ENCODE measurements around the gene PTPRK. TPM values are rescaled to one million over a fixed set of nuclear protein-coding genes. Genes with fewer than 3 reads are reported as not detected.
A peak's percentile ranks its signal among the peaks of the same experiment; 100 is the strongest.

PTPRK gene
- total RNA-seq, 1 experiment from 2014 or later = 53.8 TPM

GRCh38 chr6:128512296-128512695 is 8.1 kb downstream of the PTPRK start:
- Histone ChIP-seq H3K4me1 (ENCODE audit: insufficient read depth, low read length) (peaks cover 92% of the 10 kb centered on the region), H3K9me2 (replicated peaks; ENCODE audit: low read length) (no peaks in the 10 kb centered on the region), H3K36me3 (ENCODE audit: low read depth, low read length) (no peaks in the 10 kb centered on the region), H3K4me2 (ENCODE audit: low read length) (peak overlapping the region; percentile 86), H3K9ac (ENCODE audit: low read length) (peak overlapping the region; percentile 85), H3K79me2 (ENCODE audit: low read length) (peaks cover 80% of the 10 kb centered on the region), H4K20me1 (ENCODE audit: low read length) (peaks cover 13% of the 10 kb centered on the region), H3K27me3 (ENCODE audit: low read length) (no peaks in the 10 kb centered on the region), H3K27ac (ENCODE audit: low read length) (peak overlapping the region; percentile 99), H3K9me3 (ENCODE audit: low read length) (no peaks in the 10 kb centered on the region), H2AFZ (ENCODE audit: low read length) (no peak overlapping the region), H3K4me3 (ENCODE audit: low read length) (peak overlapping the region; percentile 40), H3F3A (ENCODE audit: low read length, unreplicated experiment) (peaks cover 3% of the 10 kb centered on the region)
- DNase-seq (peak; percentile 63), ATAC-seq (peak; percentile 1; the same call in 1 of the 2 replicates)
- CTCF ChIA-PET = no interaction called here
- TF ChIP-seq CTCF (conservative IDR thresholded peaks at IDR 0.05; ENCODE audit: low read depth, low read length) = no peak
- no peak for TF ChIP-seq EZH2 (IDR thresholded peaks at IDR 0.05; ENCODE audit: low read length, unreplicated experiment)
- no peak for TF ChIP-seq EZH2phosphoT487 (IDR thresholded peaks at IDR 0.05; ENCODE audit: borderline replicate concordance, low read length)
- no TSS peak for BruUV-seq (replicated peaks)
- POLR2A ChIA-PET (ENCODE audit: unreplicated experiment) = interaction anchor here (0.7 kb wide), 1 partner anchor 238 kb away, joined by 3 read pairs; no protein-coding TSS in a partner anchor
- intact Hi-C loops (cut with micrococcal nuclease) = no loop called here

DNA sequence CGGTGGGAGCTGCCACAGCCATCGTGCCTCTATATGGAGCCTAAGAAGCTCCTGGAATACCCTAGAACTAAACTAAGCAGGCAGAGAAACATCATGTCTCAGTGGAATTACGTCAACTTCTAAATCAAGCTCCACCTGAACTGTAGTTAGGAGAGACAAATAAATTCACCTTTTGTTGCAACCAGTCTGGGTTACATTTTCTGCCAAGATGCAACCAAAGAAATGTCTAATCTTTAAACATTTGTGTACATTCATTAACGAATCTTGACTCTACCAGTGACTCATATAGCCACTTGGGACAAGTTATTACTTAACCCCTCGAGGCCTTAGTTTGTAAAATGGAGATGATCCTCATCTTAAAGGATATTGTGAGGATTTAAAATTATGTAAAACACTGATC is 8.9 kb downstream of the PTPRK start:
- Histone ChIP-seq H3K4me3 (ENCODE audit: low read length) (peak overlapping the region; percentile 51), H4K20me1 (ENCODE audit: low read length) (peaks cover 5% of the 10 kb centered on the region; the same call in 1 of the 2 replicates), H3K9me3 (ENCODE audit: low read length) (no peaks in the 10 kb centered on the region), H3K9me2 (replicated peaks; ENCODE audit: low read length) (no peaks in the 10 kb centered on the region), H3K36me3 (ENCODE audit: low read depth, low read length) (no peaks in the 10 kb centered on the region), H2AFZ (ENCODE audit: low read length) (no peak overlapping the region), H3K27me3 (ENCODE audit: low read length) (no peaks in the 10 kb centered on the region), H3K9ac (ENCODE audit: low read length) (peak overlapping the region; percentile 85), H3K4me1 (ENCODE audit: insufficient read depth, low read length) (peaks cover 92% of the 10 kb centered on the region), H3K4me2 (ENCODE audit: low read length) (peak overlapping the region; percentile 86), H3F3A (ENCODE audit: low read length, unreplicated experiment) (peaks cover 3% of the 10 kb centered on the region), H3K79me2 (ENCODE audit: low read length) (peaks cover 80% of the 10 kb centered on the region), H3K27ac (ENCODE audit: low read length) (peak overlapping the region; percentile 99)
- ChIA-PET CTCF (no interaction called here), POLR2A (ENCODE audit: unreplicated experiment) (no interaction called here)
- TF ChIP-seq EZH2phosphoT487 (IDR thresholded peaks at IDR 0.05; ENCODE audit: borderline replicate concordance, low read length) = no peak
- TF ChIP-seq CTCF (conservative IDR thresholded peaks at IDR 0.05; ENCODE audit: low read depth, low read length) = no peak
- no peak for TF ChIP-seq EZH2 (IDR thresholded peaks at IDR 0.05; ENCODE audit: low read length, unreplicated experiment)
- ATAC-seq (peak; percentile 10), DNase-seq (peak; percentile 88)
- BruUV-seq (replicated peaks) = no TSS peak
- intact Hi-C loops (cut with micrococcal nuclease) = loop anchor here (1.0 kb wide), 2 partner anchors 12 to 19 kb away; no protein-coding TSS in a partner anchor

- Histone ChIP-seq H3K9ac (ENCODE audit: low read length) (peak overlapping the region; percentile 84), H3K4me2 (ENCODE audit: low read length) (peak overlapping the region; percentile 75), H3K79me2 (ENCODE audit: low read length) (peaks cover 76% of the 10 kb centered on the region), H3K27ac (ENCODE audit: low read length) (peak overlapping the region; percentile 99), H3K36me3 (ENCODE audit: low read depth, low read length) (no peaks in the 10 kb centered on the region), H3K9me2 (replicated peaks; ENCODE audit: low read length) (no peaks in the 10 kb centered on the region), H2AFZ (ENCODE audit: low read length) (no peak overlapping the region), H3K9me3 (ENCODE audit: low read length) (no peaks in the 10 kb centered on the region), H4K20me1 (ENCODE audit: low read length) (no peaks in the 10 kb centered on the region), H3K4me3 (ENCODE audit: low read length) (peak overlapping the region; percentile 48; the same call in 1 of the 2 replicates), H3K4me1 (ENCODE audit: insufficient read depth, low read length) (peaks cover 90% of the 10 kb centered on the region), H3F3A (ENCODE audit: low read length, unreplicated experiment) (peaks cover 3% of the 10 kb centered on the region), H3K27me3 (ENCODE audit: low read length) (no peaks in the 10 kb centered on the region)
- intact Hi-C loops (cut with micrococcal nuclease) = no loop called here
- TF ChIP-seq EZH2 (IDR thresholded peaks at IDR 0.05; ENCODE audit: low read length, unreplicated experiment) (no peak), CTCF (conservative IDR thresholded peaks at IDR 0.05; ENCODE audit: low read depth, low read length) (no peak), EZH2phosphoT487 (IDR thresholded peaks at IDR 0.05; ENCODE audit: borderline replicate concordance, low read length) (no peak)
- POLR2A ChIA-PET (ENCODE audit: unreplicated experiment) = no interaction called here
- DNase-seq = peak; percentile 46
- ATAC-seq = no peak
- CTCF ChIA-PET = no interaction called here
- no TSS peak for BruUV-seq (replicated peaks)
Measured at GRCh38 chr6:128509709-128510108, 10.7 kb downstream of the PTPRK start.

All from PC-3 (cell line).